ENCODE measurements around the gene RGMA.

- no peak for TF ChIP-seq CTCF (IDR thresholded peaks at IDR 0.05)
- TF ChIP-seq POLR2A (IDR thresholded peaks at IDR 0.05): no peak
These were observed 60.3 kb downstream of the RGMA start for GRCh38 chr15:93028632-93029213.
